IMR-90 (cell line): ENCODE measurements around the gene ZNF800.

Source experiments
- CEBPB ChIP-seq: IDR thresholded peaks from 2 replicates; pipeline ENCODE4 v1.6.1; 2012; ENCODE audit warnings: low read depth, low read length, improper control_type of control experiment
- CHD1 ChIP-seq: IDR thresholded peaks from 2 replicates; pipeline ENCODE4 v1.6.1; 2012; ENCODE audit warnings: low read depth, low read length, improper control_type of control experiment
- CTCF ChIP-seq: conservative IDR thresholded peaks from 2 replicates; pipeline ENCODE4 v1.5.1; 2012; ENCODE audit warnings: mild to moderate bottlenecking, low read depth, low read length, improper control_type of control experiment
- FOS ChIP-seq: fragments of 150-350 bp; IDR thresholded peaks from 2 replicates; pipeline ENCODE4 v1.6.1; 2016; ENCODE audit warnings: low read depth, low read length
- MAFK ChIP-seq: IDR thresholded peaks from 2 replicates; pipeline ENCODE4 v1.6.1; 2012; ENCODE audit warnings: low read depth, low read length, improper control_type of control experiment
- MAZ ChIP-seq: IDR thresholded peaks from 2 replicates; pipeline ENCODE4 v1.6.1; 2012; ENCODE audit warnings: low read depth, mild to moderate bottlenecking, low read length, improper control_type of control experiment, moderate library complexity, borderline replicate concordance
- MXI1 ChIP-seq: IDR thresholded peaks from 2 replicates; pipeline ENCODE4 v1.6.1; 2012; ENCODE audit warnings: low read depth, mild to moderate bottlenecking, low read length, moderate library complexity, borderline replicate concordance
- NFE2L2 ChIP-seq: fragments of 150-350 bp; IDR thresholded peaks from 2 replicates; pipeline ENCODE4 v1.6.1; 2016; ENCODE audit warnings: low read depth, mild to moderate bottlenecking, low read length
- POLR2A ChIP-seq: IDR thresholded peaks from 2 replicates; pipeline ENCODE4 v1.6.1; 2012; ENCODE audit warnings: mild to moderate bottlenecking, low read depth, low read length
- RAD21 ChIP-seq: IDR thresholded peaks from 2 replicates; pipeline ENCODE4 v1.6.1; 2012; ENCODE audit warnings: low read length, improper control_type of control experiment
- SMC3 ChIP-seq: fragments of 150-350 bp; IDR thresholded peaks from 2 replicates; pipeline ENCODE4 v1.6.1; 2016; ENCODE audit warnings: low read depth, mild to moderate bottlenecking, antibody characterized with exemption, low read length, moderate library complexity
- USF2 ChIP-seq: fragments of 150-350 bp; IDR thresholded peaks from 2 replicates; pipeline ENCODE4 v1.6.1; 2017; ENCODE audit warnings: mild to moderate bottlenecking, antibody characterized with exemption, low read length, low read depth

GRCh38 chr7:127377425-127377824, 15.1 kb downstream of the ZNF800 start:
- TF ChIP-seq CTCF, result no peak
- TF ChIP-seq NFE2L2, result no peak
- TF ChIP-seq USF2, result no peak
- TF ChIP-seq FOS, result no peak
- TF ChIP-seq MAFK, result no peak
- TF ChIP-seq MAZ, result no peak
- TF ChIP-seq CEBPB, result no peak
- no peak for TF ChIP-seq POLR2A
- TF ChIP-seq SMC3, result no peak
- no peak for TF ChIP-seq CHD1
- TF ChIP-seq MXI1, result no peak
- no peak for TF ChIP-seq RAD21
